NT2/D1 (cell line): ENCODE data around the gene STK17B.

Experiments used
- DNase-seq: peaks from one replicate; pipeline ENCODE4 v3.0.0-alpha.2; 2011; ENCODE audit warnings: low read depth, low spot score
- H3K27me3 ChIP-seq: 2 replicates; pipeline ENCODE4 v1.6.0; 2011; ENCODE audit warnings: mild to moderate bottlenecking; ENCODE audit not compliant: insufficient read length, insufficient read depth
- H3K36me3 ChIP-seq: 2 replicates; pipeline ENCODE4 v1.6.1; 2011; ENCODE audit warnings: mild to moderate bottlenecking, low read length, mixed read lengths; ENCODE audit not compliant: insufficient read depth, insufficient read length
- H3K4me1 ChIP-seq: 2 replicates; pipeline ENCODE4 v1.5.1; 2011; ENCODE audit not compliant: insufficient read depth, insufficient read length
- H3K4me3 ChIP-seq: 2 replicates; pipeline ENCODE4 v1.5.1; 2011; ENCODE audit warnings: low read depth; ENCODE audit not compliant: insufficient read length
- H3K9ac ChIP-seq: 2 replicates; pipeline ENCODE4 v1.6.0; 2011; ENCODE audit warnings: low read depth; ENCODE audit not compliant: insufficient read length
- H3K9me3 ChIP-seq: 2 replicates; pipeline ENCODE4 v1.5.1; 2011; ENCODE audit warnings: mild to moderate bottlenecking, low read length; ENCODE audit not compliant: insufficient read depth
- SUZ12 ChIP-seq: IDR thresholded peaks from 2 replicates; pipeline ENCODE4 v1.6.1; 2011; ENCODE audit not compliant: insufficient read length, insufficient read depth; ENCODE audit errors: extremely low read depth
- YY1 ChIP-seq: IDR thresholded peaks from 2 replicates; pipeline ENCODE4 v1.6.1; 2011; ENCODE audit not compliant: insufficient read length, insufficient read depth
- ZNF274 ChIP-seq: IDR thresholded peaks from 2 replicates; pipeline ENCODE4 v1.6.1; 2011; ENCODE audit warnings: mild to moderate bottlenecking, low read depth, low read length

STK17B gene

GRCh38 chr2:196155575-196155974, 15.8 kb downstream of the STK17B start:
- H3K9ac ChIP-seq, result no peak overlapping the region
- no peaks in the 10 kb centered on the region for H3K27me3 ChIP-seq
- no peak for TF ChIP-seq ZNF274
- TF ChIP-seq SUZ12, result no peak
- no peak for TF ChIP-seq YY1
- DNase-seq, result no peak
- no peaks in the 10 kb centered on the region; the same call in 1 of the 2 replicates for H3K9me3 ChIP-seq
- no peak overlapping the region for H3K4me3 ChIP-seq
- peaks cover 40% of the 10 kb centered on the region for H3K36me3 ChIP-seq
- no peaks in the 10 kb centered on the region for H3K4me1 ChIP-seq

GRCh38 chr2:196153480-196153879, 17.9 kb downstream of the STK17B start:
- DNase-seq, result no peak
- TF ChIP-seq ZNF274, result no peak
- TF ChIP-seq SUZ12, result no peak
- H3K36me3 ChIP-seq, result peaks cover 39% of the 10 kb centered on the region
- H3K9me3 ChIP-seq, result no peaks in the 10 kb centered on the region
- no peaks in the 10 kb centered on the region for H3K4me1 ChIP-seq
- no peak overlapping the region for H3K4me3 ChIP-seq
- H3K9ac ChIP-seq, result no peak overlapping the region
- no peaks in the 10 kb centered on the region for H3K27me3 ChIP-seq

DNA sequence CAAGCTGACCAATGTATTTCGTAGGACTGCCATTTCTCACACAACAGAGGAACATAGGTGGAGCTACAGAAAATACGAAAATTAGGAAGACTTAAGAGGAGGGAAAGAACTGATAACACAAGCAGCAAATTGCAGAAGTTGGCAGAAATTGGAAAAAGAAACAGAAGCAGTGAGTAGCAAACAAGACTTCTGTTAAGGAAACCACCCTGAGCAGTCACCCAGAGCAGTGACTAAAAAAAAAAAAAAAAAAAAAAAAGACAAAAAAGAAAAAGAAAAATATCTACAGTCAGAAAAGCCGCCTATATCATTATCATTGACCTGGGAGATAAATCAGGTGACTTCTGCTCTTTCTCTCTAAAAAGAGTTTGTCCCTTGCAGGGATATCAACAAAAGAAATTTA, 21.4 kb downstream of the STK17B start:
- Histone ChIP-seq H3K9ac (no peak overlapping the region), H3K4me1 (no peaks in the 10 kb centered on the region), H3K27me3 (no peaks in the 10 kb centered on the region), H3K4me3 (no peak overlapping the region), H3K9me3 (no peaks in the 10 kb centered on the region), H3K36me3 (peaks cover 41% of the 10 kb centered on the region)
- no peak for DNase-seq
- TF ChIP-seq ZNF274 (no peak), SUZ12 (no peak), YY1 (no peak)

DNA sequence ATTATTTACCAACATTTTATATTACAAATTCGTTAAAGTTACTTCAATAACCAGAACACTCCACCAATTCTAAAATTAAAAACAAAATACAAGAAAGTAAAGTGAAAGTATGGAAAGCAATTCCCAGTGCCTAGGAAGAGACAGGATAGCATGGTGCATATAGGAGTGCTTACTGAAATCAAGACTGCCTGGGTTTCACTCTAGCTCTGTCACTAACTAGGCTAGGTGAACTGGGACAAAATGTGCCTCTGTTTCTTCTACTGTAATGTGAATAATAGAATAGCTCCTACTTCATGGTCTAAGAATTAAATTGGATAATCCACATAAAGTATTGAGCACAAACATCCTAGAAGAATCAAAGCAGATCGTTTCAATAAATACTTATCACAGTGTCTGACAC, 22.6 kb downstream of the STK17B start:
- Histone ChIP-seq H3K9me3 (no peaks in the 10 kb centered on the region), H3K9ac (no peak overlapping the region), H3K4me1 (no peaks in the 10 kb centered on the region), H3K4me3 (no peak overlapping the region), H3K27me3 (no peaks in the 10 kb centered on the region), H3K36me3 (peaks cover 37% of the 10 kb centered on the region)
- no peak for DNase-seq
- TF ChIP-seq SUZ12, result no peak
- TF ChIP-seq YY1, result no peak
- TF ChIP-seq ZNF274, result no peak

- TF ChIP-seq SUZ12, result no peak
- no peak for TF ChIP-seq YY1
- TF ChIP-seq ZNF274, result no peak
- no peak for DNase-seq
- Histone ChIP-seq H3K4me1 (no peaks in the 10 kb centered on the region), H3K9me3 (no peaks in the 10 kb centered on the region), H3K36me3 (peaks cover 49% of the 10 kb centered on the region), H3K9ac (no peak overlapping the region), H3K4me3 (no peak overlapping the region), H3K27me3 (no peaks in the 10 kb centered on the region)
Measured at GRCh38 chr2:196145256-196145655, 26.1 kb downstream of the STK17B start.

DNA sequence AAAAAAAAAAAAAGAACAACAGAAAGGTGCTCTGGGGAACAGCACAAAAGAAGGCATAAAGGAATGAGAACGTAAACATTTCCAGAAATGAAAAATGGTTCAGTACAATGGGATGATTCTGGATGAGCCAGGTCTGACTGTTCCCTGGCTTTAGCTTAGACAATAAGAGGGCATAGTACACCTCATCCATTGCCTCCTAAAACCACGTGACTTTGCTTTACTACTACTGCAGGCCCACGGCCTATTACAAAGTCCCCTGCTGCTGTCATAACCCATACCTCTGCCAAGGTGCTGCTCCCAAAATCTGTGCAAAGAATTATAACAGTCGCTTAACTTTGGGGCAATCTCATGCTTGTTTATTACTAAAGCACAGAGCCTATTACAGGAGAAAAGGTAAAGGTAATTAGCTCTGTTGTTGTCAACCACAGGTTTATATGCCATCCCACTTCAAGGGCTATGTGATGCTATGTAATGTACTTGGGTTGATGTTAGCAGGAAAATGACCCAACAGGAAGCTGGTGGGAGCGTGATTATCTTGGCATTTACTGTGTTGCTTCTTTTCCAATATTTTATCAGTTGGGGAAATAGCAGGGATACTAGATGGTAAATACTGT, 26.8 kb downstream of the STK17B start:
- no peak overlapping the region for H3K4me3 ChIP-seq
- peaks cover 55% of the 10 kb centered on the region for H3K36me3 ChIP-seq
- no peaks in the 10 kb centered on the region for H3K9me3 ChIP-seq
- no peaks in the 10 kb centered on the region for H3K4me1 ChIP-seq
- H3K9ac ChIP-seq, result no peak overlapping the region
- no peaks in the 10 kb centered on the region for H3K27me3 ChIP-seq
- TF ChIP-seq YY1 (no peak), ZNF274 (no peak), SUZ12 (no peak)
- no peak for DNase-seq

GRCh38 chr2:196143730-196144131, 27.6 kb downstream of the STK17B start:
- no peak overlapping the region for H3K9ac ChIP-seq
- H3K27me3 ChIP-seq, result no peaks in the 10 kb centered on the region
- DNase-seq, result no peak
- H3K4me1 ChIP-seq, result no peaks in the 10 kb centered on the region
- H3K36me3 ChIP-seq, result peaks cover 61% of the 10 kb centered on the region
- TF ChIP-seq ZNF274 (no peak), SUZ12 (no peak), YY1 (no peak)
- H3K4me3 ChIP-seq, result no peak overlapping the region
- H3K9me3 ChIP-seq, result no peaks in the 10 kb centered on the region
